ENCODE results near the gene SLC25A45.

The SLC25A45 gene

GRCh38 chr11:65383778-65384177 is 1.3 kb upstream of the SLC25A45 start:
- DNase-seq, result no peak

- DNase-seq, result no peak
Measured at GRCh38 chr11:65382804-65383368, 440 bp upstream of the SLC25A45 start.

DNA sequence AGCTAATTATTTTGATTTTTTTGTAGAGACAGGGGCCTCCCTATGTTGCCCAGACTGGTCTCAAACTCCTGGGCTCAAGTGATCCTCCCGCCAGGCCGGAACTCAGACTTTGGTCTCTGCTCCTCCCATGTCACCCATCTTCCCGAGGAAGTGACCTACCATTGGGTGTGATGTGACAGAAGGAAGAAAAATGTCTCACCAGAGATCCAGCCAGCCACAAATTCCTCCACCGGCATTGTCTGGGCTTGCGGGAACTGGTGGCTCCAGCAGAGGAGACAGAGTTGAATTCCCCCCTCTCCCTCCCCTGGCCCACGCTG is 772 bp downstream of the SLC25A45 start:
- DNase-seq, result no peak

DNA sequence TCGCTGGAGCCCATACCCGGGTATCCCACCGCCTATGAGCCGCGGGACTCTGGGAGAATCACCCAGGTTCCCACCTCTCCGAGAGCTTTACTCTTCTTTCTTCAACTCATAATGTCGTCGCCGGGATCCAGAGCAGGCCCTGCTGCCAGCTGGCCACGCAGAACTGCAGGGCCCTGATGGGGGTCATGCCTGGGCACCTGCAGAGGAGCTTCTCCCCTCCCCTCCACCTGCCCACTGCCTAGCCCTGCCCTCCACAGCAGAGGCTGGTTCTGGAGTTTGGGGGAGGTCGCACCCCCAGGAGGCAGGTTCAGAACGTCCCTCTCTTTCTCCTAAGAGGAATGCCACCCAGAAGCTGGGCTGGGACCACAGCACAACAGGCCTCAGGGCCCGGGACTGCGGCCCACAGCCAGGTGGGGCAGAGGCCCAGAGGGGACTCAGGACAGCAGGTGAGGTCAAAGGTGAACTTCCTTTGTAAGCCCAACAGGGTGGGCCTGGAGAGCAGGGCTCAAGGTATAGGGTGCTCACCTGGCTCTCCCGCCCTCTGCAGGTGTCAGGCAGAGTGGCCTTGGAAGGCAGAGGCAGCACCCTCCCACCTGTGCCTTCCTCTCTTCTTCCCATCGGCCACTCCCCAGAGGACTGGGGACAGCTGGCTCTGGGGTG is 1.9 kb downstream of the SLC25A45 start:
- DNase-seq, result no peak

DNA sequence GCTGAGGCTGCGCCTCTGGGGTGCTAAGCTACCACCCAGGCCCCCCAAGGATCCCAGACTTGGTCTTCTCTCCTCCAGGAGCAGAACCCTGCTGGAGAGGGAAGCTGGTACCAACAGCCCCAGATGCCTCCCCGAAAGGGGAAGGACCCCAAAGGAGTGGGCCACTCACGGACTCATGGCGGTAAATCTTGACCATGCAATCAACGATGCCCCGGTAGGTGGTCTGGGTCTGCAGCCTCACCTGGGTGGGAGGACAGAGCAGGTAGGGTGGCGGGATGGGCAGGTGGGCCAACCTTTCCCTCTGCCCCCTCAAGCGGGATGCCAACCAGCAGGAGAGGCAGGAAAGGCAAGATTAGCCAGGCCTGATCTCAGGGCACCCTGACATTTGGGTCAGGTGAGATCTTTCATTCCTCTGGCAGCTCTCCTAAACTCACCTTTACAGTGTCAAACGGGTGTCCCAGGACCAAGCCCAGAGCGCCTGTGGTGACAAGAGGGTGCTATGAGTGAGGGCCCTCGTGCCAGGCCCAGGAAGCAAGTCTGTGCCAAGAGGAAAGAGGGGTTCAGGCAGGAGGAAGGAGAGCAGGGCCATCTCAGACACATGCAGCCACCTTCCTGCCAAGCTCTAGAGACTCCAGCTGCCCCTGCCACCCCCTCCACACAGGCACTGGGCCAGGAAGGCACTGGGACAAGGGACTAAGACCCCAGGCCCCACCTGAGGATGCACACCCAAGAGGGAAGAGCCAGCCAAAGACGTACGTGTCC is 2.6 kb downstream of the SLC25A45 start:
- no peak for DNase-seq

DNA sequence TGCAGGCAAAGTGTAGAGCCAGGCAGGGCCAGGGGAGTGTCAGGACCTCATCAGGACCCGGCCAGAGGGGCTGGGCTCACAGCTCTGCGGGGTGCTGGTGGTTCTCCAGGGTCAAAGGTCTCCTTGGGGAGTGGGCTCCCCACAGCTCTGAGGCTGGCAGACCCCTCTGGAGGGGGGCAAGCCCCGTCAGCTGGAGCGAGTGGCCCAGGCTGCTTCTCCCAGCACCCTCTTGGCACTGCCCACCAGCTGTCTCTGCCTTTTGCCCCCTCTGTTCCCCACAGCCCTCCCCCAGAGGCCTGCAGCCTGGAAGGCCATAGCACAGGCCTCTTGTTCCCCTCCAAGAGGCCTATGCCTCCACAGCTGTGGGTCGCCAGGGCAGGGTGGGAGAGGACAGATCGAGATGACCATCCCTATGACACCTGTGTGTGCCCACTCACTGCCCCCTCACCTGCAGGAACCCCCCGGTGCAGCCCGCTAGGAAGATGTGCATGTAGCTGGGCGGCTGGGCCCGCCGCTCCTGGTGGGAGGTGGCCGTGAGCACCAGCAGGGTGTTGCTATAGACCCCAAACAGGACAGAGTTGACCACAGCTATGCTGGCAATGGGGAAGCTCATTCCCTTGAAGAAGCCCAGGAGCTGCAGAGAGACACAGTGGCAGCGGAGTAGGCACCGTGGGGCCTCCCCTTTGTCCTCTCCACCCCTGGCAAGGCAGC is 3.4 kb downstream of the SLC25A45 start:
- DNase-seq, result no peak

- no peak for DNase-seq
Measured at GRCh38 chr11:65378208-65378927, 4.1 kb downstream of the SLC25A45 start.

GRCh38 chr11:65377777-65378176 is 4.7 kb downstream of the SLC25A45 start:
- DNase-seq, result no peak

DNA sequence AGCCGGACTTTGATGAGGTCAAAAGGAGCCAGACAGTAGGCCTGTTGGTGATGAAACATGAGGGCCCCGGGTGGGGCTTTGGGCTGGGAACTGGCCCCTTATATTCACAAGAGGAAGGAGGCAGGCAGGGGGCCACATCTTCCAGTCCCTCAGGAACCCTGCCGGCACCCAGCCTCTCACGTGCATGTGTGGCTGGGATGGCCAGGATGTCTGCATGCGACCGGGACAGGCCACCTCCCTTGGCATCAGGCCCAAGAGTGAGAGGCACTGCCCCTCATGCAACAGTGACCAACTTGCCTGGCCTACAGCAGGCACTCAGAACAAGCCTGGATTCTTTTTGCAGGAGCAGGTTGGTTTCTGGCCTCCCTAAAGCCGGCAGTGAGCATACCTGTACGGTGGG is 5.4 kb downstream of the SLC25A45 start:
- no peak for DNase-seq

DNA sequence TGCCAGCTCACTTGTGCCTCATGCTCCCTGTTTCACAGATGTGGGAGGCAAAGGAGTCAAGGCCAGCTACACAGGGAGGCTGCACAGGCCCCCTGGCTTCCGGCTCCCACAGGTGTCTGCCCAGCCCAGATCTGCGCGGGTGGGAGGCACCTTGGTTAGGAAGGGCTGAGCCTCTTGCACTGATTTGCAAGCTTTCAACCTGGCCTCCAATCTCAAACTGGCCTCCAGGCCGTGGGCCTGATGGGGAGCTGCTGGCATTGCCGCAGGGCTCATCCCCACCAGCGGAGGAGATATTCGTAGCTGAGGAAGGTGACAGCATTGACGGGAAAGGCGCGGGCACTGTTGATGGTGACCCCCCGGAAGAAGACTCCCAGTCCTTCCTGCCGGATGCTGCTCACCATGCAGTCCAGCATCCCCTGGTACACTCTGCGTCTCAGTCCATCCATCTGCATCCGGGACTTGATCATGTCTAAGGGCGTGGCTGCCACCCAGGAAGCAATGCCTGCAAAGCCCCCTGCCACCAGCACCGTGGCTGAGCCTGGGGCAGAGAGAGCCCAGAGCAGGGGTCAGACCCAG is 6.2 kb downstream of the SLC25A45 start:
- DNase-seq, result no peak

DNA sequence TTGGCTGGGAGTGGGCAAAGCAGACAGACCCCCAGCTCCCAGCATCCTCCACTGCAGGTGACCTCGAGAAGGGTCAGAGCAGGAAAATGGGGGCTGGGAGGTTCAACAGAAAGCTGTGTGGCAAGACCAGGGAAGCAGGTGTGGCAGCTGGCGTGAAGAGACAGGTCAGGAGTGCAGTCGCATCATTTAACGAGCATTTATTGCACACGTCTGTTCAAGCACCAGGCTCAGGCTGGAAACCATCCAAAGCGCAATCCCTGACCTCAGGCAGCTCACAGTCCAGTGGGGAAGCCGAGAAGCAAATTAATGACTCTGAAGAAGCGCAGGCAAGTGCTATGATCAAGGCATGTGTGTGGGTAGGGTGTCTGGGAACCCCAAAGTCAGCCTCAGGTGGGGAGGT is 7.4 kb downstream of the SLC25A45 start:
- no peak for DNase-seq

DNA sequence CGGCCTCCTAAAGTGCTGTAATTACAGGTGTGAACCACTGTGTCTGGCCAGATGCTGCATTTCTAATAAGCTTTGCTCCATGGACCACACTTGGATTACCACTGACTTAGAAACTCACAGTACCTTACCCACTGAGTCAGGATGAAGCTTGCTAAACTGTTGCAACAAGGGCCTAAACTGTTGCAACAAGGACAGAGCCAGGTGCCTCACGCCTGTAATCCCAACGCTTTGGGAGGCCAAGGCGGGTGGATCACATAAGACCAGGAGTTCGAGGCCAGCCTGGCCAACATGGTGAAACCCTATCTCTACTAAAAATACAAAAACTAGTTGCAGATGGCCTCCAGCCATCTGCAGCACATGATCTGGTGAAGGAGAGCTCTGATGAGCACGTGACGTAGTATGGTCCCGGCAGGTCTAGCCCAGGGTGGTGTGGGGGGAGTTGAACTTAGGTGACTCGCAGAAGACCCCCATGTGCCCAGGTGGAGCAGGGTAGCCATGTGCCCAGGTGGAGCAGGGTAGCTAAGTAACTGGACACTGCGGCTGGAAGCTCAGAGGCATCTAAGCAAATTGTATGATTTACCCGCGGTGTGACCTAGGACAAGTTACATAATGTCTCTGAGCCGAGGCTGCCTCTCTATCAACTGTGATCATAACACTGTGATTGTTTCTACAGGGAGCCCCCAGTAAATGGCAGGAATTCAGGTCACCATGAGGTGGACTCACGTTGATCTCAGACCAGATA is 8.4 kb downstream of the SLC25A45 start:
- no peak for DNase-seq

- DNase-seq, result no peak
Measured at GRCh38 chr11:65370659-65371049, 11.8 kb downstream of the SLC25A45 start.

DNA sequence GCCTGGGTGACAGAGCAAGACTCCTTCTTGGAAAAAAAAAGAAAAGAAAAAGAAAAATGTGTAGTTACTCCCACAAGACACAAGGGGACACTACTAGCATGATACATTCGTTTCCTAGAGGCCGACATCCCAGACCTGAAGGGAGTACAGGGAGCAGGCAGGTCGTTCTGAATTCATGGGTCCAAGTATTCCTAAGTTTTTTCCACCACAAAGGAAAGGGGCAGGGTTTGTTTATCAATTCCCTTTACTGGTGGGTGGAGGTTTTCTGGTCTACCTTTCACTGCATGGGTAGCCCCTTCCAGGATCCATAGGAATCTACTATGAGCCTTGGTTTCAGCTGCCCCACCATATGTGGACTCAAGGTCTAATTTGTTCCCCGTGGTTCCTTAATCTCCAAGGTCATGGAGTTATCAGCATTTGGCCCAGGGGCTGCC is 16.1 kb downstream of the SLC25A45 start:
- peak; percentile 82 for DNase-seq

DNA sequence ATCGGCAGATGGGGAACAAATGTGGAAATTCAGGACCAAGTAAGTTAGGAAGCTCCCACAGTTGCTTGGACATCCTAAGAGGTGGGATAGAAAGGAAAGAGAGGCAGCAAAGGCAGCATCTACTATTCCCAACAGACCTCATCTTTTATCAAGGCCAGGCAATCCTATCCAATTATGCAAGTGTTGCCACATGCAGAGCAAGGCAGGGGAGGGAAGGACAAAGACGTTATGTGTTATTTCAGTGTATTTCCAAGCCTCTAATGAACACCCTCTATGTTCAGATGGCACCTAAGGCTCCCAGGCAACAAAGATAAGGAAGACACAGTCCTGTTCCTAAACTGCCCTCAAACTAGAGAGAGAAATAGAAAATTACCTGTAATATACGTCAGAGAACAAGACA is 18.7 kb downstream of the SLC25A45 start:
- no peak for DNase-seq

DNA sequence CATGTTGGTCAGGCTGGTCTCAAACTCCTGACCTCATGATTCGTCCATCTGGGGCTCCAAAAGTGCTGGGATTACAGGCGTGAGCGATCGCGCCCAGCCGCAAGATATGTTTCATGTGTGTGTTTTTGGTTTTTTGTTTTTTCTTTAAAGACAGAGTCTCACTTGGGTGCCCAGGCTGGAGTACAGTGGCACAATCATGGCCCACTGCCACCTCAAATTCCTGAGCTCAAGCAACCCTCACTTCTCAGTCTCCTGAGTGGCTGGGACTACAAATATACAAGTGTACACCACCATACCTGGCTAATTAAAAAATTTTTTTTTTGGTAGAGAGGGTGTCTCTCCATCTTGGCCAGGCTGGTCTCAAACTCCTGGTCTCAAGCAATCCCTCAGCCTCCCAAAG is 19.5 kb downstream of the SLC25A45 start:
- no peak for DNase-seq

GRCh38 chr11:65362320-65362931 is 20.0 kb downstream of the SLC25A45 start:
- DNase-seq, result no peak

DNA sequence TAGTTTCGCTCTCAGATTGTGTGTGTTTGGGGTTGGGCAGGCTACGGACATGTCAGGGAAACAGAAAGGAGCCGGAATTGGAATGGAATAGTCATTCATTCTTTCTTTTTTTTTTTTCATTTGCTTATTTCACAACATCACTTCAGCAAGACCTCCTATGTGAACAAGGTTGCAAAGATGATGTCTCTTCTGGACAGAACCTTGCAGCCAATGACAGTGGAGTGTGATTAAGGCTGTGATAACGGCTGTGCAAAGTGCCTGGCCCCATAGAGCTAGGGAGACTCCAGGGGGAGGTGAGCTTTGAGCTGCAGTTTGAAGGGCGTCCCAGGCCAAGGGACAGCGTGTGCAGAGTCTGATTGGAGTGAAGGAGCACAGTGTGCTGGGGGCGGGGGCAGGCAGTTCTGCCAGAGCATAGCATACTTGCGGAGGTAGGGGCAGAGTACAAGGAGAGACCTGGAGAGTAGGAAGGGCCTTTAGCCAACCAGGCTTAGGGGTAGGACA is 24.5 kb downstream of the SLC25A45 start:
- DNase-seq, result no peak

GRCh38 chr11:65356394-65356972 is 26.0 kb downstream of the SLC25A45 start:
- DNase-seq, result no peak

DNA sequence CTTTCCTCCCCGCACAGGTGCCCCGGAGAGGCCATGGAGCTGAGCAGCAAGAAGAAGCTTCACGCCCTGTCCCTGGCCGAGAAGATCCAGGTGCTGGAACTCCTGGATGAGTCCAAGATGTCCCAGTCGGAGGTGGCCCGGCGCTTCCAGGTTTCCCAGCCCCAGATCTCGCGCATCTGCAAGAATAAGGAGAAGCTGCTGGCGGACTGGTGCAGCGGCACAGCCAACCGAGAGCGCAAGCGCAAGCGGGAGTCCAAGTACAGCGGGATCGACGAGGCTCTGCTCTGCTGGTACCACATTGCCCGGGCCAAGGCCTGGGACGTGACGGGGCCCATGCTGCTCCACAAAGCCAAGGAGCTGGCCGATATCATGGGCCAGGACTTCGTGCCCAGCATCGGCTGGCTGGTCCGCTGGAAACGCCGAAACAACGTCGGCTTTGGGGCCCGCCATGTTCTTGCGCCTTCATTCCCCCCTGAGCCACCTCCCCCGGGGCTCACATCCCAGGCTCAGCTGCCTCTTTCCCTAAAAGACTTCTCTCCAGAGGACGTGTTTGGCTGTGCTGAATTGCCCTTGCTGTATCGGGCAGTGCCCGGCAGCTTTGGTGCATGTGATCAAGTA is 26.6 kb downstream of the SLC25A45 start:
- DNase-seq, result no peak

All from 8988T (cell line).